Hematopoietic multipotent progenitor cell treated with erythropoietin and hydrocortisone succinate and interleukin-3 and kit ligand, for 17 days (in vitro differentiated cells): Measurements from ENCODE around the gene DRP2.
A peak's percentile ranks its signal among the peaks of the same experiment; 100 is the strongest.
"Not testable (repeated sequence)": the region's sequence is repeated elsewhere in the genome, so short reads cannot be mapped to it uniquely, and the experiment has no call there.

ENCODE experiments used
- DNase-seq: peaks from one replicate; pipeline ENCODE4 v3.0.0-alpha.2; 2015; ENCODE audit warnings: low spot score

DRP2 gene

GRCh38 chrX:101232316-101232715 lies 12.7 kb downstream of the DRP2 start:
- DNase-seq = no peak

- DNase-seq = no peak
These were observed 17.5 kb downstream of the DRP2 start for GRCh38 chrX:101237041-101237440.

- no peak for DNase-seq
These were observed 21.9 kb downstream of the DRP2 start for GRCh38 chrX:101241531-101241930.

GRCh38 chrX:101252634-101253033 lies 33.0 kb downstream of the DRP2 start:
- DNase-seq = no peak

GRCh38 chrX:101257448-101258258 lies 38.1 kb downstream of the DRP2 start:
- DNase-seq = no peak

GRCh38 chrX:101258259-101258581 lies 38.6 kb downstream of the DRP2 start:
- no peak for DNase-seq

- DNase-seq = peak; percentile 4
These were observed 40.8 kb downstream of the DRP2 start for GRCh38 chrX:101260435-101260834.

- no peak for DNase-seq
These were observed 43.0 kb downstream of the DRP2 start for GRCh38 chrX:101262590-101262989.

- no peak for DNase-seq
These were observed 44.2 kb downstream of the DRP2 start for GRCh38 chrX:101263766-101264165.

- no peak for DNase-seq
These were observed 46.4 kb downstream of the DRP2 start for GRCh38 chrX:101265869-101266428.

- no peak for DNase-seq
These were observed 54.6 kb downstream of the DRP2 start for GRCh38 chrX:101274198-101274597.

GRCh38 chrX:101276238-101276637 lies 56.7 kb downstream of the DRP2 start:
- DNase-seq = no peak

- peak; percentile 40 for DNase-seq
These were observed 67.8 kb downstream of the DRP2 start for GRCh38 chrX:101287402-101287801.

- DNase-seq = no peak
These were observed 71.5 kb downstream of the DRP2 start, which contains the start of gene TAF7L for GRCh38 chrX:101290957-101291603. Gene TAF7L (minus strand): TSS chrX:101291334. CDS start chrX:101287543, 3,791 bp downstream.

- DNase-seq = not testable (repeated sequence)
These were observed 76.0 kb downstream of the DRP2 start for GRCh38 chrX:101295603-101296002.

- no peak for DNase-seq
These were observed 84.2 kb downstream of the DRP2 start for GRCh38 chrX:101303790-101304189.
